GM18519 (cell line): ENCODE measurements around the gene IER2.
"Not testable (repeated sequence)": the region's sequence is repeated elsewhere in the genome, so short reads cannot be mapped to it uniquely, and the experiment has no call there.

Source experiments
- ATAC-seq: cut with Tn5 transposase; IDR thresholded peaks from one replicate; pipeline ENCODE4 v1.9.1; 2021; ENCODE audit warnings: mild to moderate bottlenecking, moderate library complexity; ENCODE audit not compliant: unreplicated experiment, low FRiP score

Gene IER2

GRCh38 chr19:13162724-13163608 lies 12.8 kb downstream of the IER2 start:
- no peak for ATAC-seq

DNA sequence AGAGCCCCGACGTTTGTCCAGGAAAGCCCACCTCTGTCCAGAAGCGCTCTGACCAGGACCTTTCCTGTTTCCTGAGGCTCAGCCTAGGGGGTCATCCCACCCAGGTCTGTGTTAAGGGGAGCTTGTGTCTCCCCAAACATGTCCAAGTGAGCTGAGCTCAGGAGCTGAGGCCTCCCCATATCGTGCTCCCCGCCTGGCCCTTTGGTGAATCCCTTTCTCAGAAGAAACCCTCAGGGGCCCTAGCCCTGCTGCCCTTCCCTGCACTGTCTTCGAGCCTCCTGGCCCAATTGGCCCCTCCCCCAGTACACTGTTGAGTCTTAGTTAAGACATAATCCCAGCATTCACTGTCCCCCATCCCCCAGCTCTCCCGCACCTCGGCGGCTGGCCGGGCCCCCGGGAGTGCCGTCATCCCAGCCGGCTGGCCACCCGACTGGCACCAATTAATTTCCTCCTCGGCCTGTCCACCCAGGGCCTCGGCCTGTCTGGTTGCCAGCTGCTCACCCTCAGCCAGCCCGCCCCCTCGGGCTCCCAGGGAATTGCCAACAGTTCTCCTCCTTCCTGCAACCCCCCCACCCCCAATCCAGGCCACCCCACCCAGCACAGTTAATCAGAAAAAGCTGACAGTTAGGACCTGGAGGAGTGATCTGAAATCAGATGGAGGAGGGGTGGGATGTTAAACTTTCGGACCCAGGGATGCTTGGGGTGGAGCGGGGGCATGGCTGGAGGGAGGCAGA lies 13.6 kb downstream of the IER2 start:
- ATAC-seq = no peak

- ATAC-seq = no peak
Observed at GRCh38 chr19:13164343-13165161, 14.3 kb downstream of the IER2 start.

- no peak for ATAC-seq
Observed at GRCh38 chr19:13165162-13165997, 15.2 kb downstream of the IER2 start.

DNA sequence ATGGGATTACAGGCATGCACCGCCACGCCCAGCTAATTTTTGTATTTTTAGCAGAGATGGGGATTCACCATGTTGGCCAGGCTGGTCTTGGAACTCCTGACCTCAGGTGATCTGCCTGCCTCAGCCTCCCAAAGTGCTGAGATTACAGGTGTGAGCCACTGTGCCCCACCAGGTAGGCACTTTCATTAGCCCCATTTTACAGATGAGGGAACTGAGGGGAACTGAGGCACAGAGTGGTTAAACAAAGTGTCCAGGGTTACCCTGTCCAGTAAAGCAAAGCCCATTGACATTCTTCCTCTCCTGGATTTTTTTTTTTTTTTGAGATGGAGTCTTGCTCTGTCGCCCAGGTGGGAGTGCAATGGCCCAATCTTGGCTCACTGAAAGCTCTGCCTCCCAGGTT lies 15.9 kb downstream of the IER2 start:
- ATAC-seq = not testable (repeated sequence)

- no peak for ATAC-seq
Observed at GRCh38 chr19:13169769-13170168, 19.6 kb downstream of the IER2 start.

- ATAC-seq = no peak
Observed at GRCh38 chr19:13171146-13171545, 20.9 kb downstream of the IER2 start.

DNA sequence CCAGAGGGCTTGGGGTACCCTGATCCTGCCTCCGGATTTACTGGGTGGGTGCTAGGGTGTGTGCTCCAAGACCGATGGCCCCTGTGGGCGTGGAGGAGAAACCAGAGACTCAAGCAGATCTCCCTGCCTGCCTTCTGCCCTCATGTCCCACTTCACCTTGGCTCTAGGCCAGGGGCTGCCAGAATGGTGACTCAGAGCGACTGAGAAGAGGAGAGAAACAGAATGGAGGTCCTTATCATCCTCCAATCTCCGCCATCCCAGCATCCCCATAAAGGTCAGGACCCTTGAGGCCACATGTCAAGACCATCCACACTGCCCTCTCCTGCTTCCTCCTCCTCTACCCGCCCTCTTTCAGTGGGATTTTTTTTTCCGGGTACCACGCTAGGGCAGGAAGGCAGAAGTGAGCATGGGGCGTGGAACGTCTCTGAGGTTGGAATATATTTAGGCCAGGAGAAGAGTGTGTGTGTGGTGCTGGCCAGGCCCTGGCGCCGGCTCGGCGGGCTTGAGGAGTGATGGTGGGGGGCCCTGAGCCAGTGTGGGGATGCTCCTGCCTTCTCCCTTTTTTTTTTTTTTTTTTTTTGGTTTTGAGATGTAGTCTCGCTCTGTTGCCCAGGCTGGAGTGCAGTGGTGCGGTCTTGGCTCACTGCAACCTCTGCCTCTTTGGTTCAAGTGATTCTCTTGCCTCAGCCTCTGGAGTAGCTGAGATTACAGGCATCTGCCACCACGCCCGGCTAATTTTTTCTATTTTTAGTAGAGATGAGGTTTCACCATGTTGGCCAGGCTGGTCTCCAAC lies 22.3 kb downstream of the IER2 start:
- no peak for ATAC-seq

- ATAC-seq = no peak
Observed at GRCh38 chr19:13173139-13173737, 23.0 kb downstream of the IER2 start.

- no peak for ATAC-seq
Observed at GRCh38 chr19:13176345-13176744, 26.1 kb downstream of the IER2 start.

DNA sequence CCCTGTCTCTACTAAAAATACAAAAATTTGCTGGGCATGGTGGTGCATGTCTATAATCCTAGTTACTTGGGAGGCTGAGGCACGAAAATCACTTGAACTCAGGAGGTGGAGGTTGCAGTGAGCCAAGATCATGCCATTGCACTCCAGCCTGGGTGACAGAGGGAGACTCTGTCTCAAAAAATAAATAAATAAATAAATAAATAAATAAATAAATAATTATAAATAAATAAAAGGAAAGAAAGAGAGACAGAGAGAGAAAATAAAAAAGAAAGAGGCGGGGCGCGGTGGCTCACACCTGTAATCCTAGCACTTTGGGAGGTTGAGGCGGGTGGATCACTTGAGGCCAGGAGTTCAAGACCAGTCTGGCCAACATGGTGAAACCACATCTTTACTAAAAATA lies 27.4 kb downstream of the IER2 start:
- not testable (repeated sequence) for ATAC-seq

- ATAC-seq = not testable (repeated sequence)
Observed at GRCh38 chr19:13178291-13178690, 28.1 kb downstream of the IER2 start.

DNA sequence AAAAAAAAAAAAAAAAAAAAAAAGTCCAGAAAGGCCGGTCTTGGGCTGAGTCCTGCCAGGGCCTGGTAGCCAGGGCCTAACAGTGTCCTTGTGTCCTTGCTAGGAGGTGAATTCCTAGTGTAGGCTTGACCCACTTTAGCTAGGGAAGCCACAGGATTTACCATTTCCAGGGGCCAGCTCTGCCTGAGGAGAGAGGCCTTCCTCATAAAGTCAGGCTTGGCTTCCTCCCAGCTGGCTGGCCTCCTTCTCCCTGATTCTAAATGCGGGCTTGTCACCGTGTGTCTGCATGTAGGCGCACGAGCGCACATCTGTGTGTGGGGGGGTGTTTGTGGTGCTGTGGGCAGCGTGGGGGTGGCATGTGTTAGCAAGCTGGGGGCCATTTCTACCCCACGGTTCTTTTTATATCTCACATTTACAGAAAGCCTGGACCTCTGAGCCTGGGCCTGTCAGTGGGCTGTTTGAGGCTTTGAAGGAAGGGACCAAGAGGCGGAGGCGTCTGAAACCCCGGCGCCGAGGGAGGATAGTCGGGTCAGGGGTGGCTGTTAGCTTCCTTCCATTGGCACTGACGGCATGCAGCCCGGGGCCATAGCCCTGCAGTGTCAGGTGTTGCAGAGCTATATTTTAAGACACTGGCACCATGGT lies 31.7 kb downstream of the IER2 start:
- no peak for ATAC-seq

GRCh38 chr19:13184926-13185325 lies 34.7 kb downstream of the IER2 start:
- not testable (repeated sequence) for ATAC-seq

DNA sequence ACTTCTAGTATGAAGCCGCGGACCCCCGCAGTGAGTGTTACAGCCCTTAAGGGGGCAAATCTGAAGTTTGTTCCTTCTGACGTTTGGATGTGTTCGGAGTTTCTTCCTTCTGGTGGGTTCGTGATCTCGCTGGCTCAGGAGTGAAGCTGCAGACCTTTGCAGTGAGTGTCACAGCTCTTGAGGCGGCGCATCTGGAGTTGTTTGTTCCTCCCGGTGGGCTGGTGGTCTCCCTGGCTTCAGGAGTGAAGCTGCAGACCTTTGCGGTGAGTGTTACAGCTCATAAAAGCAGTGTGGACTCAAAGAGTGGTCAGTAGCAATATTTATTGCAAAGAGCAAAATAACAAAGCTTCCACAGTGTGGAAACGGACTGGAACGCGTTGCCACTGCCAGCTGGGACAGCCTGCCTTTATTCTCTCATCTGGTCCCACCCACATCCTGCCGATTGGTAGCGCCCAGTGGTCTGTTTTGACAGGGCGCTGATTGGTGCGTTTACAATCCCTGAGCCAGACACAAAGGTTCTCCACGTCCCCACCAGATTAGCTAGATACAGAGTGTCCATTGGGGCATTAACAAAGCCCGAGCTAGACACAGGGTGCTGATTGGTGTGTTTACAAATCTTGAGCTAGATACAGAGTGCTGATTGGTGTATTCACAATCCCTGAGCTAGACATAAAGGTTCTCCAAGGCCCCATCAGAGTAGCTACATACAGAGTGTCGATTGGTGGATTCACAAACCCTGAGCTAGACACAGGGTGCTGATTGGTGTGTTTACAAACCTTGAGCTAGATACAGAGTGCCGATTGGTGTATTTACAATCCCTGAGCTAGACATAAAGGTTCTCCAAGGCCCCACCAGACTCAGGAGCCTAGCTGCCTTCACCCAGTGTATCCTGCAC lies 35.8 kb downstream of the IER2 start:
- not testable (repeated sequence) for ATAC-seq

GRCh38 chr19:13186688-13187087 lies 36.5 kb downstream of the IER2 start:
- not testable (repeated sequence) for ATAC-seq

- no peak for ATAC-seq
Observed at GRCh38 chr19:13187419-13187818, 37.2 kb downstream of the IER2 start.
